Liver (tissue), 9 donors: ENCODE data around the gene SLC22A13. TPM values are rescaled to one million over a fixed set of nuclear protein-coding genes. Genes with fewer than 3 reads are reported as not detected.

Experiments used
- DNase-seq: peaks from one replicate; pipeline ENCODE4 v3.0.0-alpha.2; 2017; ENCODE audit warnings: low spot score
- H3K27ac ChIP-seq, 2 donors: one replicate each; pipeline ENCODE4 v1.7.0; 2013; ENCODE audit warnings: inconsistent platforms in 2 of 2, low read length in 2 of 2, control low read depth in 1 of 2, low read depth in 1 of 2, mild to moderate bottlenecking in 1 of 2
- H3K27me3 ChIP-seq, 4 donors: one replicate each; pipeline versions ENCODE4 v1.6.1 to v1.7.0; 2013; ENCODE audit warnings: low read length in 3 of 4, inconsistent platforms in 1 of 4, mild to moderate bottlenecking in 1 of 4, moderate library complexity in 1 of 4; ENCODE audit not compliant: control insufficient read depth in 4 of 4, insufficient read depth in 4 of 4
- H3K36me3 ChIP-seq, 4 donors: one replicate each; pipeline versions ENCODE4 v1.6.1 to v1.7.0; 2013; ENCODE audit warnings: low read length in 3 of 4, mild to moderate bottlenecking in 3 of 4, low read depth in 1 of 4, moderate library complexity in 1 of 4; ENCODE audit not compliant: control insufficient read depth in 4 of 4, insufficient read depth in 3 of 4
- H3K4me1 ChIP-seq, 4 donors: one replicate each; pipeline versions ENCODE4 v1.6.1 to v1.7.0; 2013; ENCODE audit warnings: low read length in 3 of 4, mild to moderate bottlenecking in 3 of 4, moderate library complexity in 1 of 4; ENCODE audit not compliant: control insufficient read depth in 4 of 4, insufficient read depth in 4 of 4
- H3K4me3 ChIP-seq, 3 donors: one replicate each; pipeline versions ENCODE4 v1.6.1 to v1.7.0; 2013; ENCODE audit warnings: low read length in 3 of 3, control low read depth in 1 of 3, low read depth in 1 of 3, mild to moderate bottlenecking in 1 of 3
- H3K9ac ChIP-seq, 2 donors: one replicate each; pipeline ENCODE4 v1.7.0; 2013; ENCODE audit warnings: low read length in 2 of 2, mild to moderate bottlenecking in 2 of 2, moderate library complexity in 2 of 2, control low read depth in 1 of 2, low read depth in 1 of 2
- H3K9me3 ChIP-seq, 4 donors: one replicate each; pipeline versions ENCODE4 v1.6.1 to v1.7.0; 2013; ENCODE audit warnings: low read length in 3 of 4; ENCODE audit not compliant: control insufficient read depth in 4 of 4
- FOXA1 ChIP-seq: IDR thresholded peaks from 2 replicates; pipeline ENCODE4 v1.6.1; 2016; ENCODE audit warnings: antibody characterized with exemption
- FOXA2 ChIP-seq: IDR thresholded peaks from 2 replicates; pipeline ENCODE4 v1.6.1; 2016; ENCODE audit warnings: antibody characterized with exemption
- GABPA ChIP-seq, 2 donors: IDR thresholded peaks in 1 of 2; conservative IDR thresholded peaks in 1 of 2; 2 replicates each; pipeline ENCODE4 v1.6.1; 2016; ENCODE audit warnings: antibody characterized with exemption in 2 of 2, mild to moderate bottlenecking in 1 of 2, moderate library complexity in 1 of 2
- HNF4A ChIP-seq, 2 donors: conservative IDR thresholded peaks; 2 replicates each; pipeline ENCODE4 v1.6.1; 2016; ENCODE audit warnings: antibody characterized with exemption in 2 of 2, mild to moderate bottlenecking in 2 of 2
- HNF4G ChIP-seq: IDR thresholded peaks from 2 replicates; pipeline ENCODE4 v1.6.1; 2016; ENCODE audit warnings: antibody characterized with exemption
- JUND ChIP-seq, 2 donors: IDR thresholded peaks; 2 replicates each; pipeline ENCODE4 v1.6.1; 2016; ENCODE audit warnings: antibody characterized with exemption in 2 of 2
- NR2F2 ChIP-seq: IDR thresholded peaks from 2 replicates; pipeline ENCODE4 v1.6.1; 2016; ENCODE audit warnings: antibody characterized with exemption
- RAD21 ChIP-seq, 2 donors: IDR thresholded peaks; 2 replicates each; pipeline ENCODE4 v1.6.1; 2016; ENCODE audit warnings: antibody characterized with exemption in 2 of 2, mild to moderate bottlenecking in 2 of 2
- RXRA ChIP-seq, 2 donors: IDR thresholded peaks; 2 replicates each; pipeline ENCODE4 v1.6.1; 2017 to 2018; ENCODE audit warnings: antibody characterized with exemption in 2 of 2, mild to moderate bottlenecking in 1 of 2
- SP1 ChIP-seq: IDR thresholded peaks from 2 replicates; pipeline ENCODE4 v1.6.1; 2018; ENCODE audit warnings: antibody characterized with exemption, mild to moderate bottlenecking
- TAF1 ChIP-seq: conservative IDR thresholded peaks from 2 replicates; pipeline ENCODE4 v1.6.1; 2016; ENCODE audit warnings: antibody characterized with exemption, mild to moderate bottlenecking
- WGBS: extraction: QIAGEN DNeasy Blood & Tissue Kit; methylation state at CpG from one replicate; pipeline ENCODE4 v1.1.7; 2013; 5-methylcytosine and 5-hydroxymethylcytosine counted together
- polyA plus RNA-seq, 2 donors: library from polyadenylated mRNA; stranded (reverse) in 1 of 2; unstranded in 1 of 2; fragments of 200-250 nt in 1 of 2; fragments of >200 nt in 1 of 2; fragmentation: Nextera tagmentation in 1 of 2; extraction: Ambion mirVana in 1 of 2; gene quantifications; one replicate each; pipeline versions ENCODE4 v1.2.1 to v1.2.3, GENCODE V29; 2013 to 2015
- total RNA-seq, 2 donors: library from RNA; depleted of rRNA; stranded (reverse); fragments of >200 nt; gene quantifications; one replicate each; pipeline ENCODE4 v1.2.3, GENCODE V29; 2014
- TF ChIP-seq, protein P1 (sequence below): fragments of 150-350 bp; IDR thresholded peaks from 2 replicates; pipeline ENCODE4 v1.5.1; 2017; ENCODE audit warnings: improper control_type of control experiment, low read depth, low read length; ENCODE audit not compliant: missing input control
- TF ChIP-seq, protein P2 (sequence below): IDR thresholded peaks from 2 replicates; pipeline ENCODE4 v1.6.1; 2016; ENCODE audit warnings: antibody characterized with exemption, mild to moderate bottlenecking
- donor health status: healthy.
- donor health status: healthy.
- donor health status: healthy.
- donor health status: healthy.
- donor health status: healthy.

SLC22A13 gene
- total and polyA plus RNA-seq, 4 donors = 0.10 to 0.42 (median 0.14) TPM; not detected in 1

DNA sequence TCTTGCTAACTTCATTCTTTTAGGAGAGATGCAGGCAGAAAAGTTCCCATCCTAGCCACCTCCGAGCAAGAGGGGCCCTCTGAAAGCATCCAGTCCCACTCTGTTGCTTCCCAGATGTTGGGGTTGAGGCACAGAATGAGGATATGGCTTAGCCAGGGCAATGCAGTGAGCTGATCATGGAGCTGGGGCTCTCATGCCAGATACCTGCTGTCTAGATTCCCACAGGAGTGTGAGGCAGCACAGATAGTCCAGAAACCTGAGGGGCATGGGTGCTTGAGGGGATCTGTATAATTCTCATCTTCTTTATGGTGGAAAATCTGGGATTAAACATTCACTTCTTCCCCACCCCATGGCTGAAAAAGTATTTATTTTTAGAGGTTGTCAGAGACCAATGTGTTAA lies 1.2 kb downstream of the SLC22A13 start (continued):
- TF ChIP-seq SP1 (no peak), RAD21 (IDR thresholded peaks at IDR 0.05) (no peak)

- WGBS = 86% methylated on average over 2 of the region's 2 CpGs
- Histone ChIP-seq H3K27ac (no peak overlapping the region), H3K9me3 (no peaks in the 10 kb centered on the region), H3K4me3 (no peak overlapping the region), H3K36me3 (no peaks in the 10 kb centered on the region), H3K4me1 (peaks cover 5 to 18% (median 12%) of the 10 kb centered on the region in 4 donors), H3K27me3 (no peaks in the 10 kb centered on the region), H3K9ac (no peak overlapping the region)
- DNase-seq = no peak
- TF ChIP-seq NR2F2 = no peak
- TF ChIP-seq TAF1 = no peak
- TF ChIP-seq HNF4G = no peak
- no peak for TF ChIP-seq GABPA (IDR thresholded peaks at IDR 0.05 in 1 of 2, conservative IDR thresholded peaks at IDR 0.05 in 1 of 2)
- TF ChIP-seq, protein P1, sequence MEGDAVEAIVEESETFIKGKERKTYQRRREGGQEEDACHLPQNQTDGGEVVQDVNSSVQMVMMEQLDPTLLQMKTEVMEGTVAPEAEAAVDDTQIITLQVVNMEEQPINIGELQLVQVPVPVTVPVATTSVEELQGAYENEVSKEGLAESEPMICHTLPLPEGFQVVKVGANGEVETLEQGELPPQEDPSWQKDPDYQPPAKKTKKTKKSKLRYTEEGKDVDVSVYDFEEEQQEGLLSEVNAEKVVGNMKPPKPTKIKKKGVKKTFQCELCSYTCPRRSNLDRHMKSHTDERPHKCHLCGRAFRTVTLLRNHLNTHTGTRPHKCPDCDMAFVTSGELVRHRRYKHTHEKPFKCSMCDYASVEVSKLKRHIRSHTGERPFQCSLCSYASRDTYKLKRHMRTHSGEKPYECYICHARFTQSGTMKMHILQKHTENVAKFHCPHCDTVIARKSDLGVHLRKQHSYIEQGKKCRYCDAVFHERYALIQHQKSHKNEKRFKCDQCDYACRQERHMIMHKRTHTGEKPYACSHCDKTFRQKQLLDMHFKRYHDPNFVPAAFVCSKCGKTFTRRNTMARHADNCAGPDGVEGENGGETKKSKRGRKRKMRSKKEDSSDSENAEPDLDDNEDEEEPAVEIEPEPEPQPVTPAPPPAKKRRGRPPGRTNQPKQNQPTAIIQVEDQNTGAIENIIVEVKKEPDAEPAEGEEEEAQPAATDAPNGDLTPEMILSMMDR = no peak
- no peak for TF ChIP-seq RAD21 (IDR thresholded peaks at IDR 0.05)
- TF ChIP-seq, protein P2, sequence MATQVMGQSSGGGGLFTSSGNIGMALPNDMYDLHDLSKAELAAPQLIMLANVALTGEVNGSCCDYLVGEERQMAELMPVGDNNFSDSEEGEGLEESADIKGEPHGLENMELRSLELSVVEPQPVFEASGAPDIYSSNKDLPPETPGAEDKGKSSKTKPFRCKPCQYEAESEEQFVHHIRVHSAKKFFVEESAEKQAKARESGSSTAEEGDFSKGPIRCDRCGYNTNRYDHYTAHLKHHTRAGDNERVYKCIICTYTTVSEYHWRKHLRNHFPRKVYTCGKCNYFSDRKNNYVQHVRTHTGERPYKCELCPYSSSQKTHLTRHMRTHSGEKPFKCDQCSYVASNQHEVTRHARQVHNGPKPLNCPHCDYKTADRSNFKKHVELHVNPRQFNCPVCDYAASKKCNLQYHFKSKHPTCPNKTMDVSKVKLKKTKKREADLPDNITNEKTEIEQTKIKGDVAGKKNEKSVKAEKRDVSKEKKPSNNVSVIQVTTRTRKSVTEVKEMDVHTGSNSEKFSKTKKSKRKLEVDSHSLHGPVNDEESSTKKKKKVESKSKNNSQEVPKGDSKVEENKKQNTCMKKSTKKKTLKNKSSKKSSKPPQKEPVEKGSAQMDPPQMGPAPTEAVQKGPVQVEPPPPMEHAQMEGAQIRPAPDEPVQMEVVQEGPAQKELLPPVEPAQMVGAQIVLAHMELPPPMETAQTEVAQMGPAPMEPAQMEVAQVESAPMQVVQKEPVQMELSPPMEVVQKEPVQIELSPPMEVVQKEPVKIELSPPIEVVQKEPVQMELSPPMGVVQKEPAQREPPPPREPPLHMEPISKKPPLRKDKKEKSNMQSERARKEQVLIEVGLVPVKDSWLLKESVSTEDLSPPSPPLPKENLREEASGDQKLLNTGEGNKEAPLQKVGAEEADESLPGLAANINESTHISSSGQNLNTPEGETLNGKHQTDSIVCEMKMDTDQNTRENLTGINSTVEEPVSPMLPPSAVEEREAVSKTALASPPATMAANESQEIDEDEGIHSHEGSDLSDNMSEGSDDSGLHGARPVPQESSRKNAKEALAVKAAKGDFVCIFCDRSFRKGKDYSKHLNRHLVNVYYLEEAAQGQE = no peak
- TF ChIP-seq FOXA2 = no peak
- TF ChIP-seq HNF4A (conservative IDR thresholded peaks at IDR 0.05) = no peak
These were observed 2.0 kb downstream of the SLC22A13 start for GRCh38 chr3:38267662-38268061.

GRCh38 chr3:38268087-38268486 lies 2.5 kb downstream of the SLC22A13 start:
- no peak overlapping the region for H3K9ac ChIP-seq
- no peaks in the 10 kb centered on the region for H3K9me3 ChIP-seq
- H3K4me1 ChIP-seq = peaks cover 5 to 18% (median 12%) of the 10 kb centered on the region in 4 donors
- DNase-seq = no peak
- H3K27me3 ChIP-seq = no peaks in the 10 kb centered on the region
- no peak overlapping the region for H3K27ac ChIP-seq
- 83% methylated on average over 5 of the region's 5 CpGs for WGBS
- H3K36me3 ChIP-seq = no peaks in the 10 kb centered on the region
- no peak overlapping the region for H3K4me3 ChIP-seq
- TF ChIP-seq RXRA (IDR thresholded peaks at IDR 0.05) (no peak), FOXA1 (no peak), NR2F2 (no peak), HNF4G (no peak), GABPA (IDR thresholded peaks at IDR 0.05 in 1 of 2, conservative IDR thresholded peaks at IDR 0.05 in 1 of 2) (no peak), SP1 (no peak), JUND (IDR thresholded peaks at IDR 0.05) (no peak)
